Natural killer cell treated with Interleukin-12 subunit alpha and Interleukin-12 subunit beta and Interleukin-15 and Interleukin-18, amount 100 ng/mL, for 72 hours (primary cell): ENCODE measurements around the gene CHIT1. TPM values are rescaled to one million over a fixed set of nuclear protein-coding genes. Genes with fewer than 3 reads are reported as not detected.

ENCODE experiments used
- ATAC-seq, 2 donors: fragments of 150-1000 bp; cut with Tn5 transposase in 1 of 2; sonication (Bioruptor Pico), chemical (Tn5 transposase) in 1 of 2; 2 replicates each; pipeline ENCODE4 v1.10.0; 2021
- DNase-seq: peaks from one replicate; pipeline ENCODE4 v3.0.0; 2022; ENCODE audit warnings: low spot score
- H3K27ac Mint-ChIP-seq, 2 donors: 1 replicate in 1 of 2; 2 replicates in 1 of 2; pipeline ENCODE4 v1.8.0; 2022; ENCODE audit warnings: mixed read lengths in 2 of 2, mild to moderate bottlenecking in 1 of 2, moderate library complexity in 1 of 2
- H3K27me3 Mint-ChIP-seq, 2 donors: 1 replicate in 1 of 2; 2 replicates in 1 of 2; pipeline ENCODE4 v1.8.0; 2022; ENCODE audit warnings: mixed read lengths in 2 of 2
- H3K36me3 Mint-ChIP-seq: one replicate; pipeline ENCODE4 v1.8.0; 2022; ENCODE audit warnings: mixed read lengths
- H3K4me1 Mint-ChIP-seq, 2 donors: 1 replicate in 1 of 2; 2 replicates in 1 of 2; pipeline ENCODE4 v1.8.0; 2022; ENCODE audit warnings: low read depth in 2 of 2, mixed read lengths in 2 of 2, mild to moderate bottlenecking in 1 of 2
- H3K4me3 Mint-ChIP-seq: one replicate; pipeline ENCODE4 v1.8.0; 2022; ENCODE audit warnings: mixed read lengths
- H3K9me3 Mint-ChIP-seq: 2 replicates; pipeline ENCODE4 v1.8.0; 2022; ENCODE audit warnings: mixed read lengths
- total RNA-seq, 2 donors: library from RNA; stranded (reverse); gene quantifications; one replicate each; pipeline ENCODE4 v1.2.3, GENCODE V29; 2022

The CHIT1 gene
- total RNA-seq, 2 donors from 2014 or later: 0.36 to 3.8 TPM

DNA sequence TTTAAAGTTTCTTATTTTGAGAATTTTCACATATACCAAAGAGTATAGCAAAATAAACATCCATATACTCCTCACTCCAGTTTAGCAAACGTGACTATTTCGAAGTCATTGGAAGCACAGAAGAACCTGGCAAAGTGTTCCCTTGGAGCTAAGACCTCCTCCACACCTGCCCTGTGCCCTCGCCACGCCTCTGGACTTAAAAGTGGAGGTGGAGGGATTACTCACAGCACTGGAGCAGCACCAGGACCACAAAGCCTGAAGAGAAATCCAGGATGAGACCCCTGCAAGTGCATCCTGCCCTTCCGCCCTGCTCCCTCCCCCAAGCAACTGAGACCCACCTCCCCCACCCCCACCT lies 43.4 kb downstream of the CHIT1 start:
- Mint-ChIP-seq H3K9me3 (no peaks in the 10 kb centered on the region), H3K4me3 (no peak overlapping the region), H3K4me1 (peaks cover 0 to 2% of the 10 kb centered on the region in 2 donors), H3K27me3 (peaks cover 10 to 24% of the 10 kb centered on the region in 2 donors), H3K27ac (no peak overlapping the region), H3K36me3 (no peaks in the 10 kb centered on the region)
- ATAC-seq (no peak), DNase-seq (no peak)

DNA sequence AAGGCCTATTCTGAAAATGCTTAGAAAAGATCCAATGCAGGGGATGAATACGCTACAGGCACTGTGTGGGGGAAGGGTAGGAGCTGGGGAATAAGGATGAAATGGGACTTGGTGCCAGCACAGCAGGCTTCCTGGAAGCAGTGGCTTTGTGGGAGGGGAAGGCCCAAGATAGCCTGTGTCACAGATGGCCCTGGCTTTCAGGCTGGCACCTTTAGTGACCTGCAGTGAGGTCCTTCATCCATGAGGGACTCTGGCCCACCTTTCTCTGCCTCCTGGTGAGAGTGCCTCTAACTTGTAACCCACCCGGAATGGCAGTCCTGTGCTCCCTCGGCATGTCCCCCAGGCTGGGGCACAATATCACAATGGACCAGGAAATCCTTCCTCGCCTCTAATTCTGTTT lies 43.9 kb downstream of the CHIT1 start:
- peaks cover 0 to 2% of the 10 kb centered on the region in 2 donors for H3K4me1 Mint-ChIP-seq
- H3K27me3 Mint-ChIP-seq: peaks cover 10 to 24% of the 10 kb centered on the region in 2 donors
- H3K36me3 Mint-ChIP-seq: no peaks in the 10 kb centered on the region
- H3K9me3 Mint-ChIP-seq: no peaks in the 10 kb centered on the region
- no peak overlapping the region for H3K4me3 Mint-ChIP-seq
- no peak for DNase-seq
- ATAC-seq: no peak
- no peak overlapping the region for H3K27ac Mint-ChIP-seq

DNA sequence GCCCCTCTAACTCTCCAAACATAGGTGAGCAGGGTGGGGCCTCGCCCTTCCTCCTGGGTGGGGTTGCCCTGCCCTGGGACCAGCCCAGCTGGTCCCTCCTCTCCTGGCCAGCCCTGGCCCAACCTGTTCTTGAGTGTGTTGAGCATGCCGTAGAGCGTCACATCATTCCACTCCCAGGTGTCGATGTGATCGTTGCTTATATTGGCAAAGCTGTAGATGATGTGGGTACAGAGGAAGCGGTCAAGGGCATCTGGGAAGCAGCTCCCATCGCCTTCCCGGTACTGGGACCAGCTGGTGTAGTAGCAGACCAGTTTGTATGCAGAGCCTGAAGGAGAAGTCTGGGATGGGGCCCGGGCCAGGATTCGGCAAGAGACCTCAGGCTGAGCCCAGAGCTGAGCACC lies 44.4 kb downstream of the CHIT1 start:
- ATAC-seq (no peak), DNase-seq (no peak)
- H3K27ac Mint-ChIP-seq: no peak overlapping the region
- H3K36me3 Mint-ChIP-seq: no peaks in the 10 kb centered on the region
- H3K9me3 Mint-ChIP-seq: no peaks in the 10 kb centered on the region
- H3K4me1 Mint-ChIP-seq: peaks cover 0 to 2% of the 10 kb centered on the region in 2 donors
- peaks cover 10 to 22% of the 10 kb centered on the region in 2 donors for H3K27me3 Mint-ChIP-seq
- H3K4me3 Mint-ChIP-seq: no peak overlapping the region

DNA sequence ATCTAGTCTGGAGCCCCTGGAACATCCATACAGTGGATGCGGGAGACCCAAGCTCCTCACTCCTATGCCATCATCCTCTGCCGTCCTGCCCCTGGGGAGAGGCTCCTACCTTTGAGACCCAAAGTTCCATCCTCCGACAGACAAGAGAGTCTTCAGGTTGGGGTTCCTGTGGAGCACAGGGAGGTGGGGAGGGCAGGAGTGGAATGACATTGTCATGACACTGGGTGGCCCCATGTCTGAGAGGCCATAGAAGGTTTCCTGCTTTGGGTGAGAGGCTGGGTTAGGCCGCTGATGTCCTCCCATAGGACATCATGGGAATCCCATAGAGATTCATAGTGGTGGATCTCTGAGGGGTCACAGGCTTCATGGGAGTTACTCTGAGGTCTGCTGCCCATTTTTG lies 45.0 kb downstream of the CHIT1 start:
- Mint-ChIP-seq H3K4me3 (no peak overlapping the region), H3K9me3 (no peaks in the 10 kb centered on the region), H3K27ac (no peak overlapping the region), H3K4me1 (peaks cover 0 to 2% of the 10 kb centered on the region in 2 donors), H3K36me3 (no peaks in the 10 kb centered on the region), H3K27me3 (peaks cover 7 to 16% of the 10 kb centered on the region in 2 donors)
- ATAC-seq: no peak
- no peak for DNase-seq

DNA sequence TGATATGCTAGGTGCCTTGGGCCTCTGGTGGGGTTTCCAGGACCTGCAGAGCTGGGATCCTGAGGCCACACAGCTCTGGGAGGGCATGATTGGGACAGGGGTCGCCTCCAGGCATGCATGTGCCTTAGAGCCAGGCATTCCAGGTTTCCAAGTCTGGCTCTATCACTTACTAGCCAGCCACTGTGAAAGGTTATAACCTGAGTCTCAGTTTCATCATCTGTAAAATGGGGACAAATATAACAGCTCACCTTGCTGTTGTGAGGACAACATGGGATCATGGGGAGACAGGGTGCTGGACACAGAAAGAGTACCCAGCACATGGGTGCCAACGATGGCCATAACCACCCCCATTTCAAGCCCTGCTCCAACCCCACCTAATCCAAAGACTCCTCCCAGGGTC lies 45.6 kb downstream of the CHIT1 start:
- Mint-ChIP-seq H3K36me3 (no peaks in the 10 kb centered on the region), H3K9me3 (no peaks in the 10 kb centered on the region), H3K27me3 (peaks cover 6 to 13% of the 10 kb centered on the region in 2 donors), H3K4me3 (no peak overlapping the region), H3K4me1 (peaks cover 0 to 2% of the 10 kb centered on the region in 2 donors), H3K27ac (no peak overlapping the region)
- ATAC-seq (no peak), DNase-seq (no peak)

DNA sequence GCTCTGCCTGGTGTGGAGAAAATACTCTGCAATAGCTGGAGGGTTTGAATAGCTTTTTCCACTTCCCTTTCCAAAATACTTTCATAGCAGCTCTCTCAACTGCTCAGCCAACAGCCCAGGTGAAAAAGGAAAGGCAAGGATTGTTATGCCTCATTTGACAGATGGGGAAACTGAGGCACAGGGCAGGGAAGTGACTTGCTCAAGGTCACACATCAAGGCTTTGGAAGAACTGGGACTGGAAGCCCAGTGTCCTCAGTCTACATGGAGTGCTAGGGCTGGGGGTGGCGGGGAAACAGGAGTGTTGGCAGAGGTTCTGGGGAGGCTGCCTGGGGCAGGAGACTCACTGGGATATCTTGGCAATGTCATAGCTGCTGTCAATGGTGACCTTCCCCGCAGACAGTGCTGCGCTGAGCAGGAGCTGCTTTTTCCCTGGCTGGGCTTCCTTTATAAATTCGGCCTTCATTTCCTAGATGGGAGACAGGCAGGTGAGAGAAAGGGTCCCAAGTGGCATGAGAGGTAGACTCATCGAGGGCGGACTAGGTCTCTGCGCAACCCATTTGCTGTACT lies 47.0 kb downstream of the CHIT1 start:
- ATAC-seq: no peak
- Mint-ChIP-seq H3K27me3 (peaks cover 3 to 6% of the 10 kb centered on the region in 2 donors), H3K9me3 (no peaks in the 10 kb centered on the region), H3K4me3 (no peak overlapping the region), H3K4me1 (peaks cover 0 to 2% of the 10 kb centered on the region in 2 donors), H3K27ac (no peak overlapping the region), H3K36me3 (no peaks in the 10 kb centered on the region)
- no peak for DNase-seq

DNA sequence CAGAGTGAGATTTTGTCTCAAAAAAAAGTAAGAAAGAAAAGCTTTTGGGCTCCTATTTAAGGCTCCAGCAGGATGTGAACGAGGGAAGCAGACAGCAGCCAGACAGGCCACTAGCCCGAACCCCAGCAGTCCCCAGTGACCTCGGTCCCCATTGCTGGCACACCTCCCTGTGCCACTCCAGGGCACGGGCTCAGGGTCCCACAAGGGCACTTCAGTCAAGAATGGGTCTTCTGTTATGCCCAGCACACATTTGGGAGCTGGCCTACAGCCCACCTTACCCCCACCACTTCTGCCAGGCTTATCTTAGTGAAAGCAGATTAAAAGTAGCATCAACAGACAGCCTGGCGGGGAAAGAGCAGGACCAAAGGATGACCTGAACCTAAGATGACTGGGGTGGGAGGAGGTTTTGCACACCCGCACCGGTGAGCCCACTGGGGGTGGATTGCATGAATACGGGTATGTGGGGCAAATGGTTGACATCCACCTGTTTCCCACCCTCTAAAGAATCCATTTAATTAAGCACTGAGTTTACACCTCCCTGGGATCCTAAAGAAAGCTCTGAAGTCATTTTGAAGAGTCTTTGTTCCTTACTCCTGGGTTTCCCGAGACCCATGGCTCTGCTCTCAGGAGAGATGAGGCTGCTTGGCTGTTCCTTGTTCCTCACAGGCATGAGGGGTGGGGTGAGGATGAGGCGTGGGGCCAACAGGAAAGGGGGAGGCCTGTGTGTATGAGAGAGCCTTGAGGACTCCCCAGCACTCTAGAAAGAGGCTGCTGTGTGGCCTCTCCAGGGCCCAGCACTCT lies 47.7 kb downstream of the CHIT1 start:
- H3K4me1 Mint-ChIP-seq: peaks cover 0 to 2% of the 10 kb centered on the region in 2 donors
- H3K27me3 Mint-ChIP-seq: peaks cover 0 to 3% of the 10 kb centered on the region in 2 donors
- ATAC-seq: no peak
- no peaks in the 10 kb centered on the region for H3K36me3 Mint-ChIP-seq
- H3K9me3 Mint-ChIP-seq: no peaks in the 10 kb centered on the region
- no peak overlapping the region for H3K27ac Mint-ChIP-seq
- no peak overlapping the region for H3K4me3 Mint-ChIP-seq
- no peak for DNase-seq

DNA sequence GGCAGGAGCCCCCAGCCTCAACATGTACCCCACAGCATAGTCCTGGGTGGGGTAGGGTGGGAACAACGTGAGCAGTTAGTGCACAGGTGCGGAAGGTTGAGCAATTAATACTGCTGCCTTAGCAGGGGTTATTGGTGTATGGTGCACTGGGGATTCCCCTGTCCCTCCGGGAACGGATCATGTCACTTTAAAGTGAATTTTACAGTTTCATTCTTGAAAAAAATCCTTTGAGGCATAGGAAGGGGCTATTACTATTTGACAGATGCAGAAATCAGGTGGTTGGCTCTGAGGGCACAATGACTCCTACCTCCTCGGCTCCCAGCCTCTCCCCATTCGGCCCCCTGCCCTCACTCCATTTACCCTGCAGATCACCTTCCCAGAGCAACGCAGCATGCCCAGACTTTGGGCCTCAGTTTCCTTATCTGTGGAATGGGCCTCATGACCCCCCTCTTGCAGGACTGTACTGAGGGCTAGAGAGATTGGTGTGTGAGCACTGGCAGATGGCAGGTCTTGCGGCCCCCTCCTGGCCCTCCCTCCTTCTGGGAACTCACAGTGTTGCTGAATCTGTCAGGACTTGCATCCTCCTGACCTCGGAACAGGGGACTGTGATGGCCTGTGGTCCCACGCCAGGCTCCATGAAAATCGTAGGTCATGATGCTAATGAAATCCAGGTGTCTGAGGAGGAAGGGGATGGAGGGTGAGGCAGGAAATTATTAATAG lies 48.7 kb downstream of the CHIT1 start:
- Mint-ChIP-seq H3K4me3 (no peak overlapping the region), H3K4me1 (peaks cover 0 to 2% of the 10 kb centered on the region in 2 donors), H3K36me3 (no peaks in the 10 kb centered on the region), H3K27ac (no peak overlapping the region), H3K9me3 (no peaks in the 10 kb centered on the region), H3K27me3 (no peaks in the 10 kb centered on the region)
- no peak for DNase-seq
- no peak for ATAC-seq

DNA sequence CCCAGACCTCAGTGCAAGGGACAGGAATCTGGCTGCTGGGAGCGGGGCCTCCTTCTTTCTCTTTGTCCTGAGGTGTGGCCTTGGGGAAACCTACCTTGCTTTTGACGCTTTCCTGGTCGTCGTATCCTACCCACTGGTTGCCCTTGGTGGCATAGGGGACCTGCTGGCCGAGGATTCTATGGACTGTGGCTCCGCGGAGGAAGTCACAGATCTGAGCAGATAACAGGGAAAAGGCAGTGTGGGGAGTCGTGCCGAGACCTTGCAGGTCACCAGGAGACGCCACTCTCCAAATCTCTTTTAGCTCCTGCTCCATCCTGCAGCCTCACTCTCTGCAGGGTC lies 49.8 kb downstream of the CHIT1 start:
- no peaks in the 10 kb centered on the region for H3K9me3 Mint-ChIP-seq
- no peaks in the 10 kb centered on the region for H3K36me3 Mint-ChIP-seq
- no peak overlapping the region for H3K4me3 Mint-ChIP-seq
- H3K27me3 Mint-ChIP-seq: no peaks in the 10 kb centered on the region
- DNase-seq (no peak), ATAC-seq (no peak)
- H3K27ac Mint-ChIP-seq: no peak overlapping the region
- H3K4me1 Mint-ChIP-seq: peaks cover 0 to 2% of the 10 kb centered on the region in 2 donors

DNA sequence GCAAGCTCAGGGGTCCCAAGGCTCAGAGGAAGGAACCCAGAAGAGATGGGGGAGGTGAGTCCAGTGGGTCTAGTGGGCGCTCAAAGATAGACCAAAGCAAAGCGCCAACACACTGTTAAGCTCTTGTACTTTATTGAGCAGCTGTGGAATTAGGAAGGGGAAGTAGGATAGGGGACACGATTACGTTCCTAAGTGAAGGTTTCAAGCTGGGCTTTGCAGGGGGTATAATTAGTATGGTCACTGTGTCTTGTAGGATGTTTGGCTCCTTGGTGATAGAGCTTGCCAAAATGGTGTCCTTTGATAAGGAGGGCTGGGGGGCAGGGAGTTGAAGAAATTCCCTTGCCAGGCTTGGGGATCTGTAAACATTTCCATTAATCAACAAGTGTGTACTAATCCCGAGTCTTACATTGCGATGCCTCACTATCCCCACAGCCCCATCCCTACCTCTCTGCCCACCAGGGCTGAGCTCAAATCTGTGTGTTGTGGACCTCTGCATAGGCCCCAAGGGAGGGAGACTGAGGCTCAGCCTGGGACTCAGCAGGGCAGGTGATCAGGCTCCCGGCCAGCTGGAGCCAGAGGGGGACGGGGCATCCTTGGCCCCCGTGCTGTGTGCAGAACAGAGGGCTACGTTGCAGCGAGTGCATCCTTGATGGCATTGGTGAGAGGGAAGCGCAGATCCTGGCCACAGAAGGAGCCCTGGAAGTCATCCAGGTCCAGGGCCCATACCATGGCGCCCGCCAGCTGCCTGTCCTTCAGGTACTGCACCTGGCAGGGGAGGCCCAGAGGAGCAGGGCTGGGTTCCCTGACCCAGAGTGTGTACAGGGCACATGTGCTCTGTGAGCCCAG lies 50.4 kb downstream of the CHIT1 start:
- ATAC-seq: no peak
- Mint-ChIP-seq H3K27ac (no peak overlapping the region), H3K36me3 (no peaks in the 10 kb centered on the region), H3K27me3 (no peaks in the 10 kb centered on the region), H3K4me3 (no peak overlapping the region), H3K4me1 (peaks cover 0 to 2% of the 10 kb centered on the region in 2 donors), H3K9me3 (no peaks in the 10 kb centered on the region)
- DNase-seq: no peak

DNA sequence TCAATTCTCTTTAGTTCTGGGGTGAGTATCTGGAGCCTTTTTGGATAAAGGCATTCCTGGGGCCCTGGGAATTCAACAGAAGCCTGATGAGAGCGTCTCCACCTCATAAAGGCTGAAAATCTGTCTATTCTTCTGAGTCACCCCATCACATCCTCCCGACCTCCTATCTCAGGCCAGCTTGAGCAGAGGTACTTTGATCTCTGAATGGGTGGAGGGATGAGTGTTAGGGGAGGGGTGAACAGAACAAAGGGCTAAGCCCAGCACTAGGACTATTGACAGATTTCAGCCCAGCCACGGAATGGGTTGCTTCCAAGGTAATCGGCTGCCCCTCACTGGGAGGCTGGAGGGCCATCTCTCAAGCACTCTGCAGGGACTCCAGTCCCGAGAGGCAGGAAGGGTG lies 51.4 kb downstream of the CHIT1 start:
- Mint-ChIP-seq H3K27ac (no peak overlapping the region), H3K4me3 (no peak overlapping the region), H3K36me3 (no peaks in the 10 kb centered on the region), H3K27me3 (no peaks in the 10 kb centered on the region), H3K4me1 (peaks cover 0 to 1% of the 10 kb centered on the region in 2 donors), H3K9me3 (no peaks in the 10 kb centered on the region)
- DNase-seq (no peak), ATAC-seq (no peak)

DNA sequence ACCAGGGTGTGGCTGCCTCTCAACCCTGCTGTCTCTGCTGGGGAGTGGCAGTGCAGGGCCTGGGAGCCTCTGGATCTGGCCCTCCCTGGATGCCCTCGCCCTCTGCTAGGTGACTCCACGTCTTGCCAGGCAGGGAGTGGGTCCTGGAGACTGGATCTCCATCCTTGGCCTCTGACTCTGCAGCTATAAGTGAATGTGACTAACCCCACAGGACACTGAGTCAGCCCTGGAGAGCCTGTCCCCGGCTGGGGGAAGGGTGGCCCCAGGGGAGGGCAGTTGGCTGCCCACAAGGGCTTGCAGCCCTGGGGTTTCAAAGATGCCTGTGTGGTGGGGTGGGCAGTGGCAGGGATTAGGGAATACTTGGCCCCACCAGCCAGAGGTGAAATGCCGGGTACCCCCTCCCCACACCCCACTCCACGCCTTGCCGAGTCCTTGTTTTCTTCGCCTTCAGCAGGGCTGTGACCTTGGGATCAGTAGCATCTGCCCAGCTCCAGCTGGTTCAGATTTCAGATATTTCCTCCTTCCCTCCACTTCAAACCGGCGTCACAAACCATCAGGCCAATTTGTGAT lies 51.9 kb downstream of the CHIT1 start:
- DNase-seq: no peak
- no peaks in the 10 kb centered on the region for H3K4me1 Mint-ChIP-seq
- no peak for ATAC-seq
- no peaks in the 10 kb centered on the region for H3K36me3 Mint-ChIP-seq
- H3K9me3 Mint-ChIP-seq: no peaks in the 10 kb centered on the region
- no peak overlapping the region for H3K27ac Mint-ChIP-seq
- no peak overlapping the region for H3K4me3 Mint-ChIP-seq
- H3K27me3 Mint-ChIP-seq: no peaks in the 10 kb centered on the region

DNA sequence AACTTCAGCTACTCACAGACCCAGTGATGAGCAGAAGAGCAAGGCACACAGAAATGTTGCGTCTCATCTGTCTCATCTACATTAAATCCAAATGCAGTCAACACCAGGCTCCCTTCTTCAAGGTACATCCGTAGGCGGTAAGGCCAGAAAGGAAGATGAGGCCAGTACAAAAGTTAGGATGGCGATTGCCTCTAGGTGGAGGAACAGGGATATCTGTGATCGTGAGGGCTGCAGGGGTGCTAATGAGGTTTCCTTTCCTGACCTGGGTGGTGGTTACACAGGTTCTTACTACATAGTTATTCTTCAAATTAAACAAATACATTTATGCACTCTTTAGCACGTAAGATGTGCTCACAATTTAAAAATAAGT lies 52.5 kb downstream of the CHIT1 start:
- ATAC-seq (no peak), DNase-seq (no peak)
- Mint-ChIP-seq H3K4me1 (no peaks in the 10 kb centered on the region), H3K9me3 (no peaks in the 10 kb centered on the region), H3K36me3 (no peaks in the 10 kb centered on the region), H3K4me3 (no peak overlapping the region), H3K27ac (no peak overlapping the region), H3K27me3 (no peaks in the 10 kb centered on the region)
